Fibroblast of upper back skin (primary cell): ENCODE results near the gene SEC31A.
"Not testable (repeated sequence)": the region's sequence is repeated elsewhere in the genome, so short reads cannot be mapped to it uniquely, and the experiment has no call there.

ENCODE experiments used
- DNase-seq: peaks from one replicate; pipeline ENCODE4 v3.0.0-alpha.2; 2013

The SEC31A gene

DNA sequence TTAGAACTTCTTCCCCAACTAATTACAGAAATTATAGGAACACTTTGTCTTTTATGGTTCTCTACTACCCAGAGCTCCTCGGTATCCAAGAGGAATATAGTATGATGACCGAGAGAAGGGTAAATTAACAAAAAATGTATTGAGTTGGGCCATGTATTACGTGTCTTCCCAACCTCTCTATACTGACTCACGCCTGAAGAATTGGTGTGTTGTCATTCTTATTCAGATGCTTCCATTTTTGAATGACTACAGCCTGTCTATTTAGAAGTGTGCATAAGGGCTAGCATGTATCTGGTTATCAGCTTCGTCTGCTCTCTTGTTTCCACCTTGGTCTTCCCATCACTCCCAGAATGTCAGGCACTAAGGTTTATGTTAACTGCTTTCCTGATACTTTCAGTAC lies 67.9 kb downstream of the SEC31A start:
- DNase-seq = peak; percentile 44

DNA sequence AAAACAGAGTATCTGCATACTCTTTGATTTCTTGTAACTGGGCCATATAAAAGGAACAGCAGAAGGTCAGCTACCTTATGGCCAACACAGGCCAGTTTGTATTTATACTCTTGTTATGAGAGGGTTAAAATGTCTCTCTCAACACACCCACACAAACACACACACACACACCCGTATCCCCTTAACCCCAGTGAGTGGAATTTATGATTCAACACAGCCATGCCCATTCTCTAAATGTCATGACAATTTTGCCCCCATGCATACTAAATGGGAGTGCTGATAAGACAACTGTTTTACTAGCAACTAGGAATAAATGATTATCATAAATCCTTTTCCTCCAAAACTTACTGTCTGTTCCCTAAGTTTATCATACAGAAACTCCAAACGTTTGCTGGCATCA lies 70.3 kb downstream of the SEC31A start:
- DNase-seq = no peak

DNA sequence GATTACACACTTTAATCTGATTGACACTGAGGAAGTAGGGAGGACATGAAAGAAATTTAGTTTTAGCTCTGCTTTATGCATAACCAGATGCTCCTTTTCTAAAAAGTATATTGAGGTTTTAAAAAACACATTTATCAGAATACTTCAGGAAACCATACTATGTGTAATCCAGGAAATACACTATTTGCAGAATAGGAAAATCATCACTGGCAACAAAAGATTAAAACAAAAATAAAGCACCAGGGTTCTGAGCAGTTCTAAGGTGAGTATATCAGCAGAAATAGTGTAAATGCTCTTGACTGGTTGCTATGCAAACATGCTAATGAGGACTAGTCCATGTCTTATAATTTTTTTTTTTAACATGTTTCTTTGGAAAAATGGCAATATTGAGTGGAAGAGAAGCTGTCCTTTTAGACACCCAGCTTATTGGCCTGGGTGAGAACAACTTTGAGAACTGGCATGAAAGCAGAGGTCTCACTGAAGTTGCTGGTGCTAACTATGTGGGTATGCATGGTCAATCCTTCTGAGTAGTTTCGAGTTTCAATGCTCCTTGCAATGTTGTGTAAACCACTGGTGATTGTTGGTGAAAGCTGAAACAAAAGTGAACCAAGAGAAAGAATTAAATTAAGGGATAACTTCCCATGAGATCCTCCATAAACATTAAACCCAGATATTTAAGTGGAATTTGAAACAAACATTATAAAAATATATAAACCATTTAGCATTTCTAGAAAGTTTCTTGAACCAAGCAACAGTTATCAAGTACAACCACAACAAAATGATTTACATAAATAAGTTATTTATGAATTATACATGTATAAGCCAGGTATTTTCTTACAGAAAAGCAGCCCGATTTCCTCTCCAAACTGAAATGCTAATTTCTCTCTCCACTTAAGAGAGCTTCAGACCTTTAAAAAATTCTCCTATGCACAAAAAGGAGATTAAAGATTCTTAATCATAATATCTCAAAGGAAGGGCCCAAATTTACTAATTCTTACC lies 72.0 kb downstream of the SEC31A start:
- no peak for DNase-seq

DNA sequence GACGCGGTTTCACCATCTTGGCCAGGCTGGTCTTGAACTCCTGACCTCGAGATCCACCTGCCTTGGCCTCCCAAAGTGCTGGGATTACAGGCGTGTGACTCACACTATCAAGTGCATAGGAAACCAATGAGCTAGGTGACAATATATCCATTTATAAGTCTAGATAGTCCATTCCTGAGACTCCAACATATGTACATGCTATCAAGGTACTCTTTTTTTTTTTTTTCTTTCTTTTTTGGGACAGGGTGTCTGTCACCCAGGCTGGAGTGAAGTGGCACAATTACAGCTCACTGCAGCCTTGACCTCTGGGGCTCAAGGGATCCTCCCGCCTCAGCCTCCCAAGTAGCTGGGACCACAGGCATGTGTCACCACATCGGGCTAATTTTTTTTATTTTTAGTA lies 74.1 kb downstream of the SEC31A start:
- not testable (repeated sequence) for DNase-seq

DNA sequence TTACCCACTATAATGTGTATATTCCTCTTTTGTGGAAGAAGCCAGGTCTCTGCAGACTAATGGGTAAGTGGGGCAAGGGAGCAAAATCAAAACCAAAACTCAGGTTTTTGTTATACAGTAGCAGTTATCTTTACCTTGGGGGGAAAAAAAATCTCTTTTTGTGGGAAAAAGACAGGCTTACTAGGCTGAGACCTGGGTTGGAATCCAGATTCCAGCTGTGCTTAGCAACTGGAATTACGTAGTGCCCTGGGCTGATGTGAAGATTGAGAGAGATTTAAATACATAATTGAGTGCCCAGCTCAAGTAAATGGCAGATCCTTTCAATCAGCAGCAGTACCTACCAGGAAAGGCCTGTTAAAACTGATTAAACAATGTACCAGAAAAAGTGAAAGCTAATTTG lies 76.9 kb downstream of the SEC31A start:
- no peak for DNase-seq

DNA sequence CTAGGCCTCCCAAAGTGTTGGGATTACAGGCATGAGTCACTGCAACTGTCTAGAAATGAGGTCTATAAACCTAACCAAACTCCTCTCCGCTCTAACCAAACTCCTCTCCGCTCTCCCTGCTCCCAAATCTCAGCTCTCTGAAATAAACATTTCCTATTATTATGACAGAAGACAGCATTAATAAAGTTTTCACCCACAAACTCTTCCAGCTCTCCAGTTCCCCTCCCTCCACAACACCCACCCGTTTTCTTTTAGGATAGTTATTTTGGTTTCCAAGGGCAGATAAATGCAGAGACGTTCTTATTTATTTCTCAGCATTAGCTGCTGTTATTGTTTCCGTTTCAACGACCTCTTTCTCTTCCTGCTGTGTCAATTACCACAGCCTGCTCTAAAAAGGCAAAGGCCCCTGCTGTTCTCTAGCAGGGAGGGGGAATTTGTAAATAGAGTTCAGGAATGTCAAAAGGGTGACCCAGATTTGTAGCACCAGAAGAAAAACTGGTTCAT lies 79.1 kb downstream of the SEC31A start:
- DNase-seq = no peak

DNA sequence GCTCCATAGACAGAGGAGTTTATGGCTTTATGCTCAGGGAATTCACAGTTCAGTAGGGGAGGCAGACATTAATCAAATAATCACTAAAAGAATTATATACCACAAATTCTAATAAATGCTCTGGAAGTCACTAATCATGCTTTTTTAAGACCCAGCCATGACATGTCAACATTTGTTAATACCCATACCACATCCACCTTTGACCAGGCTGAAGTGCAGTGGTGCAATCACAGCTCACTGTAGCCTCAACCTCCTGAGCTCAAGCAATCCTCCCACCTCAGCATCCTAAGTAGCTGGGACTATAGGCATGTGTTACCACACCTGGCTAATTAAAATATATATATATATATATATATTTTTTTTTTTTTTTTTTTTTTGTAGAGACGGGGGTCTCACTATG lies 79.6 kb downstream of the SEC31A start:
- no peak for DNase-seq

DNA sequence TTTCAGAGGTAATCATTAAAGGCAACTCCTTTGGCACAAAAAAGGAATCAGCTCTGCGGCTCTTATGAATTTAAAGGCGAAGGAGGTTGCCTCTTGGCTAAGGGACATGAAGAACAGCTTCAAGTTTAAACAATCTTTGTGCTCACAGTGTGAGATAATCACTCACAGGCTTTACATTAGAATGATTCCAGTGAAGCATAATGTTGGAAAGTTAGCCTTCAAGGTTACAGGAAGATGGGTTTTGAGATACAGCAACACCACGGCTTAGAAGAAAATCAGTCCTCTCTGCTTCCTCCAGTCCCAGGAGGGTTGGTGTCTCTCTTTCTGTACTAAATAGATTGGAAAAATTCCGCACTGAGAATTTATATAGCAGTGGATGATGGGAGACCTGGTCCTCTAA lies 80.8 kb downstream of the SEC31A start:
- DNase-seq = no peak

DNA sequence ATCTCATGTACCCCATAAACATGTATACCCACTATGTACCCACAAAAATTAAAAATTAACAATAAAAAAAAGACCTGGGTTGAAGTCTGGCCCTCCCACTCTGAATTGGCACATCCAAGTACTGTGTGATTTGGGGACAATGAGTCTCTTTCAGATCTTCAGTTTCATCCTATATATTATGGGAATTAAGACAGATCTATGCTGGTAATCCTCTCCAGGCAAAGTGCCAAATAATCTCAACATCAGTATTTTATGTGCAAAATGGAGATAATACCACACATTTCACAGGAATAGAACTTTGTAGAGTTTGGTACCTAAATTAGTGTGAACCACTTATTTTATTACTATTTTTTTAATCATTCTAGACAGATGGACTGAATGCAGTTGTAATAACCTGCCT lies 81.3 kb downstream of the SEC31A start:
- no peak for DNase-seq

DNA sequence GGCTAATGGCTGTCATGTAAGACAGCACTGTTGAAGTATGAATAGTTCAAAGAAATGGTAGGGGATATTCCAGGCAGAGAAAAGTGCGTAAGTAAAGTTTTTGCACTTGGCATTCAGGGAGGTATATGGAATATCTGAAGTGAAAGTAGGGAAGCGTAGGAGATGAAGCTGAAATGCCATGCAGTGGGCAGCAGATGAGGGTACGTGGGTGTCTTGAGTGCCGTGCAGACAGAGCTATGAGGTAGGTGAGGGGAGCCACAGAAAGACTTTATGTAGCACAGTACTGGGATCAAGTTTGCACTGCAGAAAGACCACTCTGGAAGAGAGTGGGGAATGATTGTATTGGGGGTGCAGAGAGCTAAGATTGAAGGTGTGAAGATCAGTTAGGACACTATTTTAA lies 87.2 kb downstream of the SEC31A start:
- DNase-seq = no peak

DNA sequence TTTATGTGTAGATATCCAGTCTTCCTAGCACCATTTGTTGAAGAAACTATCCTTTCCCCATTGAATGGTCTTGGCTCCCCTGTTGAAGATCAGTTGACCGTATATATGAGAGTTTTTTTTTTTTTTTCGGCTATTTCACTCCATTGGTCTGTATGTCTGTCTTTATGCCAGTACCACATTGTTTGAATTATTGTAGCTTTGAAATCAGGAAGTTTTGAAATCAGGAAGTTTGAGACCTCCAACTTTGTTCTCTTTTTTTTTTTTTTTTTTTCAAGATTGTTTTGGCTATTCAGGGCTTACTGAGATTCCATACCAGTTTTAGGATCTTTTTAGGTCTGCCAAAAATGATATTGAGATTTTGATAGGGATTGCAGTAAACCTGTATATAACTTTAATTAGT lies 88.0 kb downstream of the SEC31A start:
- DNase-seq = no peak

DNA sequence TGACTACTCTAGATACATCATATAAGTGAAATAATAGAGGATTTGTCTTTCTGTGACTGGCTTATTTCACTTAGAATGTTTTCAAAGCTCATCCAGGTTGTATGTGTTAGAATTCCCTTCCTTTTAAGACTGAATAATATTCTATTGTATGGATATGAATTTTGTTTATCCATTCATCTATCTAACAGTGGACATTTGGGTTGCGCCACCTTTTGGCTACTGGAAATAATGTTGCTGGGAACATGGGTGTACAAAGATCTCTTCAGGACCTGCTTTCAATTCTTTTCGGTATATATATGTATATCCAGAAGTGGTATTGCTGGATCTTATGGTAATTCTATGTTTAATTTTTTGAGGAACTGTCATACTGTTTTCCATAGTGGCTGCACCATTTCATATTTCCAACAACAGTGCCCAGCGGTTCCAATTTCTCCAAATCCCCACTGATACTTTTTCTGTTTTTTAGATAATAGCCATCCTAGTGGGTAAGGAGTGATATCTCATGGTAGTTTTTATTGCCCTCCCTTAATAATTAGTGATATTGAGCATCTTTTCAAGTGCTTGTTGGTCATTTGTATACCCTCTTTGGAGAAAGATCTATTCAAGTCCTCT lies 88.9 kb downstream of the SEC31A start:
- no peak for DNase-seq

DNA sequence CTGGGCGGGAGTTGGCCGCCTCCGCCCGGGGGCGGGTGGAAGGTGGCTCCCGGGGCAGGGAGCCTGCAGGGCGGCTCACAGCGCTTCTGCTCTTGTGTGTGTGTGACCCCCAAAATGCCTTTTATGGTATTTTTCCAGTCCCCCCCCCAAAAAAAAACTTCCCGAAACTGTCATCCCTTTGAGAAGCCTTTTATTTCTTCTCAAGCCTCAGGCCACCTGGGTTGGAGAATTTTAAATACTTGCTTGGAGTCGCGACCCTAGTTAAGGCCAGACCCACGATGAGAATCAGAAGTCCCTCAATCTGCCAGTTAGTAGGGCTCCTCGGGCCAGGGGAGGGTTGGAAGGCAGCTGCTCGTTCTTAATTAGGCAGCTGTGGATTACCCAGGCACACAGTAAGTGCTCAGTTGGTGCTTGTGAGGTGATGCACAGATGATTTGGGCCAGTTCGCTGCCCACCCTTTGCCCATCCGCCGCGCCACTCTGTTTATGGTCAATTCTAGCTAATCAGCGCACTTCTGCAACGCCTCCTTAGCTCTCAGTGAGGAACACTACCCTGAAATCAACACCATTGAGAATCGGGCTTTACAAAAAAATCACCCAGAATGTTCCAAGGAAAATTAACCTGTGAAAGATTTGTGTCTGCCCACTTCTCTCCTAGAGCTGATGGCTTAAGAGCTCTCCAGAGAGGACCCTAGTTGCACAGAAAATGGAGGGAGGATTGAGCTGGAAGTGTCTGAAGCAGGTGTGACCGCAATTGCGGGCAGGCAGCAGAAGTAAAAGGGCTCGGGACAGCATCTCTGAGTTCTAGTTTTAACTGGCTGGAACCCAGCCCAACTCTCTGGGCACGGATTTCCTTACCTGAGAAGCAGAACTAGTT lies 91.7 kb downstream of the SEC31A start:
- no peak for DNase-seq

DNA sequence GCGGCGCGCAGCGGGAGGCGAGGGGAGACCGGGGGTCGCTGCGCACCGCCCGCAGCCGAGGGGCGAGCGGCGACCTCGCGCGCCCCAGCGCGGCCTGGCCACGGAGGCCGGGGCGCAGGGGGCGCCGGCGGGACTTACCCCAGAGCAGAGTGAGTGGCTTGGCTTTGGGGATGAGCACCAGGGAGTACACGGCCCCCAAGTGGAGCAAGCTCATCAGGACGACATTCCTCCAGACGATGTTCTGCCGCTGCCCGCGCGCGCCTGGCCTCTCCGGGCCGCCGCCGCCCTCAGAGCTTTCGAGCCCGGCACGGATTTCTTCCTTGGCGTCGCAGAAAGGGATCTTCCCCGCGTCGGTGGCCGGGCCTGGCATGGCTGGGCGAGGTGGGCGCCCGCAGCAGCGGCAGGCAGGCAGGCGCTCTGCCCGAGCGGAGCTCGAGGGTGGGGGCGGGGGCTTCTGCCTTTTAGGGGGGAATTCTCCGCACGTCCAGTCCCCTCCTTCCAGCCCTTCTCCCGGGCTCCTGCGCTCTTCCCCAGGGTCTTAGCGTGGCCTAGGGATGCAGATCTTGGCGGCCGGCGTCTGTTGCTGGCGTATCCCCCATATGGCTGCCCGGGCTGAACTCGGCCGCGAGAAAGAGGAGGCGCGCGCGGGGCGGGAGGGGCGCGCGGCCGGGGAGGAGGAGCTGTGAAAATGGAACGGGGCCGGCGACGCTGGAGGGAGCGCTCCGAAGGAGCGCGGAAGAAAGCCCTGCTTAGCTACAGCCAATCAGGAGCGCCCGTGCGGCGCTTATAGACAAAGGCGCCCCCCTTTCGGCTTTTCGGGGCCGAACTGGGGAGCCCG lies 92.6 kb downstream of the SEC31A start, which contains the start of gene SCD5:
Gene SCD5, minus strand, starts transcription at position 629 of the 838 bp plus-strand sequence. Its CDS starts 259 bp downstream, at position 370.
- peak; percentile 82 for DNase-seq

DNA sequence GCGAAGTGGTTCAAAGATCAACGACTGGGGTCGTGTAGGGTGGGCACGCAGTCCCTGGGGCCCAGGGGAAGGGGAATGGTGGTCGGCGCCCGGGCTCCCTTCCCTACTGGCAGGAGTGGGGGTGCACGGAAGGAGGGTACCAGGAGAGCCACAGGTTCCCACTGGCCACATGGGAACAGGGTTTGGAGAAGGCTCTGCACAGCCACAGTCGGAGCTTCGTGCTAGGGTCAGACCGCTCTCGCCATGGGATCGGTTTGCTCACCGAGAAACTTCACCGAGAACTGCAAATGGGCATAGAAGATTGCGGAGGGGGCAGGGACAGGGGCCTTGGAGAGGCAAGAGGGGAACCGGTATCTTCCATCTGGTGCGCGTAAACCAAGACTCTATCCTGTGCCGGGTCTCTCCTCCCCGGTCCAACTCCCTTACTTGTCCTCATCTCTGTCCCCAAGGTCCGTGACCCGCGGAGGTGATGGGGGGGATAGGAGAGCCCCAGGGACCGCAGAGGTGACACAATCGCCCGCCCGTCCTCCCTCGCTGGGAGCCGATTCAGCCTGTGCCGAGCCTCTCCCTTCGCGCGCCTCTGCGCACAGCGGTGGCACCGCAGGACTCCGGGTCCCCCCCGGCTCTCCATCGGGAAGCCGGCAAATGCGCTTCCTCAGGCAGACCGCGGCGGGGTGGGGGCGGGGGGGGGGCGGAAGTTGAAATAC lies 93.4 kb downstream of the SEC31A start:
- DNase-seq = no peak

DNA sequence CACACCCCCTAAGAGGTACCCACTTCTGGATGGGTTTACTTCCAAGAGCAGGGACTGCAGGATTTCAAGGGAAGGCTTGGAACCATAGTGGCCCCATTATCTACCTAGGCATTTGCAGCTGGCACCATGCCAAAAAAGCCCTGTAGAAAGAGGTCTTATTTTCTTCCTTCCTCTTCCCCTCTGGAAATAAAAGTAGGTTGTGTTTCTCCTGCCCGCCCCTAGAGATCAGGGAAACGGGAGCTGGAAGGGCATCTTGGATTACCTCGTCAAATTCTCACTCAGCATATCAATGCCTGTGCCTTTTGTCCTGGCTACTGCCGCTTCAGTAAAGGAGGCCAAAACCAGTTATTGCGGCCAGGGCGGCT lies 93.9 kb downstream of the SEC31A start:
- DNase-seq = no peak

DNA sequence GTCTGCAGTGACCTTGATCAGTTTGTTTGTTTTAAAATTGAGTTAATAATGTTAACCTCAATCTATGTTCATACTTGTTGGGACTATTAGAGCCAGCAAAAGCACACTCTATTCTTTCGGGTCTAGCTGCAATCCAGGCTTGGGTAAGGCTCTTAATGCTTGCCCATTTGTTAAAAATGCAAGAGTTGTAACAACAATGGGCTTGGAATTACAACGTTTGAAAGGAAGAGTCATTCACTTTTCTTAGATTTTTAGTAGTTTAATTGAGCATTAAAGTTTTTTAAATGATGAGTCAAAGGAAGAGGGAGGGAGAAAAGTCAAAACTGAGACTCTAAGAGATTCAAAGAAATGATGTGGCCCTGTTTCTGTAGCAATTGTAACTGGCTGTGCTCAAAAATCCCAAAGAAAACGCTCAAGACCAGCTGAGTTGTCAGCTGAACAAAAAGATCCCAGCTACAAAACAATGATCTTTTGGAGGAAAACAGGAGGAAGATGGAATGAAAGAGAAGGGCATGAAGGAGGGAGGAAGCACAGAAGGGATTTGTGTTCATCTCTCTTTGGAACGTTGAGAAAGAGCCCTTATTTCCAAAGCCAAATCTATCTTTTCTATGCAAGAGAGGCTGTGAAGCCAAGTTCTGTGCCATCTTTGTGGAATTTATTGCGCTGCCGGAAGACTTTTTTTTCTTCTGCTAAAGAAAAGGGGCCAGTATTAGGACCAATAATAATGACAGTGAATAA lies 97.9 kb downstream of the SEC31A start:
- DNase-seq = no peak

DNA sequence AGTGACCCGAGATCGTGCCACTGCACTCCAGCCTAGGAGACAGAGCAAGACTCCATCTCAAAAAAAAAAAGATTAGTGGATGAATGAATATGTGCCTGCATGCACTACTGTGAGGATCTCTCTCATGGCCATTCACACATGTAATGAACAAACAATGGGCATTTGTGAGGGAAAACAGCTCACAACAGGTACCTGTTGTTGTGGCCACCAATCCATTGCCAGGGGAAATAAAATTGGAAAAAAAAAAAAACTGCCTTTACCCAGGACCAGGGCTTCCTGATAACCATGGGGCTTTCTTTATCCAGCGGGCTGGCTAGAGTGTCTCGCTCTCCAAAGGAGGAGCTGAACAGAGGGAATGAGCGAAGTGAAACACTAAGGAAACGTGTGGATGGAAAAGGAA lies 99.8 kb downstream of the SEC31A start:
- DNase-seq = no peak

DNA sequence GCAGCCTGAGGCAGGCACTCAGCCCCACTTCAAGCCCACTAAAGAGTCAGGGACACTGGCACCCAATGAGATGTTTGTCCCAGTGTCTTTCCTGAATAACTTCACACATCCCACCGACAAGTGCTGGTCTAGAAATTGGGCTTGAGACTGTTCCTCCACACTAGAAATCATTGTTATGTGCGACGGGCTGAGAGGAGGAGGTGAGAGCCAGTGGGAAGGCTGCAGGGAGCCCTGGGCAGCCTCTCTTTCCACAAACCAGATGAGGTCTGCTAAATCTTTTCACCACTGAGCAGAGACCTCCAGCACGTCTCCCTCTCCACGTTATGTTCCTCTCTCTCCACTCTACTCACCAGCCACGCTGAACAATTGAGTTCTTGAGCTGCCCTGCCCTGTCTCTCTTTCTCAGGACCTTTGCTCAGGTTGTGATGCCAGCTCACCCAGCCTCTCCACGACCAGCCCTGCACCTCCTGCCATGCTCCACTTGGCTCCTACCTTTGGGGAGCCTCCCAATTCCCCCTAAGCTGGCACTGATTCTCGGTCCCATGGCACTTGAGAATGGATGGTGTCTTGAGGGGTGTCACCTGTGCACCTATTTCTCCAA lies 100.8 kb downstream of the SEC31A start:
- DNase-seq = no peak
